Stimulated activated naive B cell treated with anti-CD40 and anti-IgM and Interleukin-4, amounts not matched to agents 10 μg/mL and 1 μg/mL and 100 μg/mL, for 72 hours (primary cell): ENCODE measurements around the gene ADAMTS12.

Experiments used
- ATAC-seq, 2 donors: fragments of 150-1000 bp; cut with Tn5 transposase; replicated peaks; 2 replicates each; pipeline ENCODE4 v1.10.0; 2021; ENCODE audit warnings: moderate library complexity in 1 of 2
- DNase-seq: peaks from one replicate; pipeline ENCODE4 v3.0.0; 2021
- H3K27ac Mint-ChIP-seq: one replicate; pipeline ENCODE4 v1.8.0; 2022; ENCODE audit warnings: mild to moderate bottlenecking, mixed read lengths
- H3K27me3 Mint-ChIP-seq, 2 donors: one replicate each; pipeline ENCODE4 v1.8.0; 2022; ENCODE audit warnings: mixed read lengths in 2 of 2
- H3K36me3 Mint-ChIP-seq, 2 donors: one replicate each; pipeline ENCODE4 v1.8.0; 2022; ENCODE audit warnings: mixed read lengths in 2 of 2, mild to moderate bottlenecking in 1 of 2
- H3K4me1 Mint-ChIP-seq, 2 donors: one replicate each; pipeline ENCODE4 v1.8.0; 2022; ENCODE audit warnings: mixed read lengths in 2 of 2, mild to moderate bottlenecking in 1 of 2
- H3K4me3 Mint-ChIP-seq, 2 donors: one replicate each; pipeline ENCODE4 v1.8.0; 2022; ENCODE audit warnings: mild to moderate bottlenecking in 2 of 2, mixed read lengths in 2 of 2, moderate library complexity in 1 of 2
- H3K9me3 Mint-ChIP-seq, 2 donors: one replicate each; pipeline ENCODE4 v1.8.0; 2022; ENCODE audit warnings: mixed read lengths in 2 of 2, mild to moderate bottlenecking in 1 of 2

Gene ADAMTS12

GRCh38 chr5:33501260-33501659 is 390.5 kb downstream of the ADAMTS12 start:
- H3K36me3 Mint-ChIP-seq: peaks cover 0 to 2% of the 10 kb centered on the region in 2 donors
- DNase-seq: no peak
- H3K4me1 Mint-ChIP-seq: no peaks in the 10 kb centered on the region
- no peak for ATAC-seq
- H3K27me3 Mint-ChIP-seq: no peaks in the 10 kb centered on the region
- no peak overlapping the region for H3K27ac Mint-ChIP-seq
- no peaks in the 10 kb centered on the region for H3K9me3 Mint-ChIP-seq
- H3K4me3 Mint-ChIP-seq: no peak overlapping the region

GRCh38 chr5:33494466-33494865 is 397.3 kb downstream of the ADAMTS12 start:
- ATAC-seq (no peak), DNase-seq (no peak)
- Mint-ChIP-seq H3K36me3 (no peaks in the 10 kb centered on the region), H3K4me1 (no peaks in the 10 kb centered on the region), H3K27me3 (peaks cover 0 to 11% of the 10 kb centered on the region in 2 donors), H3K4me3 (no peak overlapping the region), H3K27ac (no peak overlapping the region), H3K9me3 (no peaks in the 10 kb centered on the region)

GRCh38 chr5:33491941-33492340 is 399.8 kb downstream of the ADAMTS12 start:
- H3K9me3 Mint-ChIP-seq: peaks cover 2 to 5% of the 10 kb centered on the region in 2 donors
- H3K27ac Mint-ChIP-seq: no peak overlapping the region
- H3K4me3 Mint-ChIP-seq: no peak overlapping the region
- peaks cover 0 to 11% of the 10 kb centered on the region in 2 donors for H3K27me3 Mint-ChIP-seq
- peaks cover 0 to 2% of the 10 kb centered on the region in 2 donors for H3K36me3 Mint-ChIP-seq
- no peak for ATAC-seq
- H3K4me1 Mint-ChIP-seq: no peaks in the 10 kb centered on the region
- DNase-seq: no peak

- ATAC-seq: no peak
- Mint-ChIP-seq H3K27ac (no peak overlapping the region), H3K27me3 (peaks cover 0 to 4% of the 10 kb centered on the region in 2 donors), H3K4me3 (no peak overlapping the region), H3K4me1 (no peaks in the 10 kb centered on the region), H3K9me3 (peaks cover 2 to 5% of the 10 kb centered on the region in 2 donors), H3K36me3 (peaks cover 0 to 2% of the 10 kb centered on the region in 2 donors)
- no peak for DNase-seq
Measured at GRCh38 chr5:33490071-33490665, 401.6 kb downstream of the ADAMTS12 start.

GRCh38 chr5:33489481-33490067 is 402.2 kb downstream of the ADAMTS12 start:
- Mint-ChIP-seq H3K27ac (no peak overlapping the region), H3K4me1 (no peaks in the 10 kb centered on the region), H3K36me3 (peaks cover 2% of the 10 kb centered on the region in 2 donors), H3K27me3 (peaks cover 0 to 4% of the 10 kb centered on the region in 2 donors), H3K9me3 (peaks cover 2 to 5% of the 10 kb centered on the region in 2 donors), H3K4me3 (no peak overlapping the region)
- ATAC-seq (no peak), DNase-seq (no peak)

- Mint-ChIP-seq H3K27ac (no peak overlapping the region), H3K9me3 (peaks cover 2 to 5% of the 10 kb centered on the region in 2 donors), H3K4me3 (no peak overlapping the region), H3K4me1 (no peaks in the 10 kb centered on the region), H3K27me3 (peaks cover 0 to 4% of the 10 kb centered on the region in 2 donors), H3K36me3 (peaks cover 2 to 4% of the 10 kb centered on the region in 2 donors)
- no peak for DNase-seq
- ATAC-seq: no peak
Measured at GRCh38 chr5:33488558-33489355, 403.0 kb downstream of the ADAMTS12 start.

- Mint-ChIP-seq H3K4me1 (no peaks in the 10 kb centered on the region), H3K27me3 (peaks cover 0 to 4% of the 10 kb centered on the region in 2 donors), H3K27ac (no peak overlapping the region), H3K36me3 (peaks cover 5 to 11% of the 10 kb centered on the region in 2 donors), H3K4me3 (no peak overlapping the region), H3K9me3 (peaks cover 2 to 5% of the 10 kb centered on the region in 2 donors)
- ATAC-seq (no peak), DNase-seq (no peak)
Measured at GRCh38 chr5:33487236-33487635, 404.6 kb downstream of the ADAMTS12 start.

- Mint-ChIP-seq H3K27ac (peak overlapping the region; percentile 31), H3K36me3 (peaks cover 17 to 34% of the 10 kb centered on the region in 2 donors), H3K4me1 (no peaks in the 10 kb centered on the region), H3K9me3 (no peaks in the 10 kb centered on the region), H3K4me3 (no peak overlapping the region), H3K27me3 (no peaks in the 10 kb centered on the region)
- DNase-seq (no peak), ATAC-seq (no peak)
Measured at GRCh38 chr5:33482335-33482734, 409.5 kb downstream of the ADAMTS12 start.

GRCh38 chr5:33480876-33481275 is 410.9 kb downstream of the ADAMTS12 start:
- ATAC-seq: no peak
- no peak for DNase-seq

GRCh38 chr5:33479311-33479710 is 412.5 kb downstream of the ADAMTS12 start:
- Mint-ChIP-seq H3K4me1 (peaks cover 4 to 8% of the 10 kb centered on the region in 2 donors), H3K36me3 (peaks cover 43 to 58% of the 10 kb centered on the region in 2 donors), H3K27ac (no peak overlapping the region), H3K27me3 (no peaks in the 10 kb centered on the region), H3K9me3 (peaks cover 12 to 21% of the 10 kb centered on the region in 2 donors), H3K4me3 (no peak overlapping the region)
- no peak for DNase-seq
- ATAC-seq: no peak

More at GRCh38 chr5:33480876-33481275, 410.9 kb downstream of the ADAMTS12 start:
- Mint-ChIP-seq H3K9me3 (peaks cover 3 to 6% of the 10 kb centered on the region in 2 donors), H3K27ac (no peak overlapping the region), H3K4me3 (no peak overlapping the region), H3K4me1 (no peaks in the 10 kb centered on the region), H3K27me3 (no peaks in the 10 kb centered on the region), H3K36me3 (peaks cover 27 to 46% of the 10 kb centered on the region in 2 donors)

GRCh38 chr5:33477816-33478215 is 414.0 kb downstream of the ADAMTS12 start:
- Mint-ChIP-seq H3K27ac (no peak overlapping the region), H3K4me1 (peaks cover 4 to 8% of the 10 kb centered on the region in 2 donors), H3K36me3 (peaks cover 53 to 67% of the 10 kb centered on the region in 2 donors), H3K4me3 (no peak overlapping the region), H3K9me3 (peaks cover 20 to 29% of the 10 kb centered on the region in 2 donors), H3K27me3 (no peaks in the 10 kb centered on the region)
- ATAC-seq (no peak), DNase-seq (no peak)

GRCh38 chr5:33476992-33477391 is 414.8 kb downstream of the ADAMTS12 start:
- H3K9me3 Mint-ChIP-seq: peaks cover 20 to 29% of the 10 kb centered on the region in 2 donors
- no peaks in the 10 kb centered on the region for H3K27me3 Mint-ChIP-seq
- H3K27ac Mint-ChIP-seq: no peak overlapping the region
- DNase-seq (no peak), ATAC-seq (no peak)
- H3K36me3 Mint-ChIP-seq: peaks cover 58 to 72% of the 10 kb centered on the region in 2 donors
- no peak overlapping the region for H3K4me3 Mint-ChIP-seq
- peaks cover 4 to 8% of the 10 kb centered on the region in 2 donors for H3K4me1 Mint-ChIP-seq

GRCh38 chr5:33475706-33476105 is 416.1 kb downstream of the ADAMTS12 start:
- H3K36me3 Mint-ChIP-seq: peaks cover 63 to 82% of the 10 kb centered on the region in 2 donors
- H3K27me3 Mint-ChIP-seq: no peaks in the 10 kb centered on the region
- H3K27ac Mint-ChIP-seq: no peak overlapping the region
- H3K4me3 Mint-ChIP-seq: no peak overlapping the region
- no peak for ATAC-seq
- peaks cover 4 to 8% of the 10 kb centered on the region in 2 donors for H3K4me1 Mint-ChIP-seq
- peaks cover 20 to 29% of the 10 kb centered on the region in 2 donors for H3K9me3 Mint-ChIP-seq
- no peak for DNase-seq

- H3K36me3 Mint-ChIP-seq: peaks cover 65 to 84% of the 10 kb centered on the region in 2 donors
- no peak for DNase-seq
- H3K27me3 Mint-ChIP-seq: no peaks in the 10 kb centered on the region
Measured at GRCh38 chr5:33474931-33475499, 416.8 kb downstream of the ADAMTS12 start.

More at GRCh38 chr5:33474931-33475499, 416.8 kb downstream of the ADAMTS12 start:
- Mint-ChIP-seq H3K27ac (no peak overlapping the region), H3K4me1 (peaks cover 4 to 8% of the 10 kb centered on the region in 2 donors), H3K4me3 (no peak overlapping the region), H3K9me3 (peaks cover 20 to 29% of the 10 kb centered on the region in 2 donors)
- ATAC-seq: no peak
